ENCODE results near the gene RS1. TPM values are rescaled to one million over a fixed set of nuclear protein-coding genes. Genes with fewer than 3 reads are reported as not detected.

Gene RS1
- not detected for total RNA-seq
- not detected for total RNA-seq (2013)
- total RNA-seq = 0 reads per million in 29 experiments

GRCh38 chrX:18672008-18672407 is at the start of gene RS1:
TSS of gene RS1 (minus strand) at chrX:18672108. CDS start at chrX:18672068, 40 bp downstream.
- POLR2A ChIA-PET = no interaction called here

GRCh38 chrX:18719852-18720251 is 47.9 kb upstream of the RS1 start:
- H3K27ac Mint-ChIP-seq = no peak overlapping the region
- peaks cover 5 to 9% of the 10 kb centered on the region in 2 donors for H3K27me3 Mint-ChIP-seq
- H3K4me3 Mint-ChIP-seq = no peak overlapping the region
- H3K4me3 ChIP-seq (ENCODE audit: control insufficient read depth in 1 of 2, extremely low read depth in 1 of 2, low read length in 1 of 2) = no peak overlapping the region
- H3K4me1 Mint-ChIP-seq = peaks cover 0 to 2% (median 1%) of the 10 kb centered on the region in 3 donors
- H3K9me3 ChIP-seq = no peaks in the 10 kb centered on the region
- DNase-seq = no peak
- no peaks in the 10 kb centered on the region for H3K27me3 ChIP-seq (replicated peaks in 1 of 2; ENCODE audit: control insufficient read depth in 2 of 2, extremely low read depth in 1 of 2, insufficient read depth in 2 of 2, low read length in 1 of 2)
- H3K36me3 ChIP-seq (ENCODE audit: control insufficient read depth in 2 of 2, extremely low read depth in 1 of 2, insufficient read depth in 1 of 2, low read length in 1 of 2) = no peaks in the 10 kb centered on the region
- no peaks in the 10 kb centered on the region for H3K4me1 ChIP-seq (ENCODE audit: control insufficient read depth in 1 of 2, extremely low read depth in 1 of 2, insufficient read depth in 2 of 2, low read length in 2 of 2)
- H3K27ac ChIP-seq (ENCODE audit: low read length) = no peak overlapping the region
- no peak for ATAC-seq (replicated peaks in 1 of 4)
- no CpG with 5 or more reads among the region's 4 CpGs for WGBS (ENCODE audit: insufficient coverage)
- H3K9me3 Mint-ChIP-seq = no peaks in the 10 kb centered on the region
- CTCF ChIA-PET = no interaction called here
- POLR2A ChIA-PET = no interaction called here
- no peaks in the 10 kb centered on the region for H3K36me3 Mint-ChIP-seq

More at GRCh38 chrX:18672008-18672407, at the start of gene RS1:
- no peak for ATAC-seq (replicated peaks in 1 of 4)
- H3K27me3 ChIP-seq (replicated peaks in 1 of 2; ENCODE audit: control insufficient read depth in 2 of 2, extremely low read depth in 1 of 2, insufficient read depth in 2 of 2, low read length in 1 of 2) = no peaks in the 10 kb centered on the region
- Mint-ChIP-seq H3K27ac (no peak within 1 kb of the TSS), H3K9me3 (no peaks in the 10 kb centered on the region), H3K4me1 (peaks cover 7 to 19% (median 11%) of the 10 kb centered on the region in 3 donors), H3K27me3 (no peaks in the 10 kb centered on the region), H3K36me3 (no peaks in the 10 kb centered on the region), H3K4me3 (peak within 1 kb of the TSS in 1 of 3 donors; percentile 30)
- no peak within 1 kb of the TSS for H3K4me3 ChIP-seq (ENCODE audit: control insufficient read depth in 1 of 2, extremely low read depth in 1 of 2, low read length in 1 of 2)
- no peaks in the 10 kb centered on the region for H3K9me3 ChIP-seq
- no peak within 1 kb of the TSS for H3K27ac ChIP-seq (ENCODE audit: low read length)
- DNase-seq = no peak
- H3K36me3 ChIP-seq (ENCODE audit: control insufficient read depth in 2 of 2, extremely low read depth in 1 of 2, insufficient read depth in 1 of 2, low read length in 1 of 2) = no peaks in the 10 kb centered on the region
- peaks cover 0 to 5% of the 10 kb centered on the region in 2 experiments for H3K4me1 ChIP-seq (ENCODE audit: control insufficient read depth in 1 of 2, extremely low read depth in 1 of 2, insufficient read depth in 2 of 2, low read length in 2 of 2)
- CTCF ChIA-PET = no interaction called here
- 100% methylated on average over 3 of the region's 10 CpGs for WGBS (ENCODE audit: insufficient coverage)

- Mint-ChIP-seq H3K4me3 (no peak overlapping the region), H3K27me3 (peaks cover 0 to 5% of the 10 kb centered on the region in 2 donors), H3K36me3 (no peaks in the 10 kb centered on the region), H3K27ac (no peak overlapping the region), H3K4me1 (no peaks in the 10 kb centered on the region), H3K9me3 (no peaks in the 10 kb centered on the region)
- Histone ChIP-seq H3K36me3 (ENCODE audit: control insufficient read depth in 2 of 2, extremely low read depth in 1 of 2, insufficient read depth in 1 of 2, low read length in 1 of 2) (no peaks in the 10 kb centered on the region), H3K9me3 (no peaks in the 10 kb centered on the region), H3K27me3 (replicated peaks in 1 of 2; ENCODE audit: control insufficient read depth in 2 of 2, extremely low read depth in 1 of 2, insufficient read depth in 2 of 2, low read length in 1 of 2) (no peaks in the 10 kb centered on the region), H3K4me3 (ENCODE audit: control insufficient read depth in 1 of 2, extremely low read depth in 1 of 2, low read length in 1 of 2) (no peak overlapping the region), H3K27ac (ENCODE audit: low read length) (no peak overlapping the region), H3K4me1 (ENCODE audit: control insufficient read depth in 1 of 2, extremely low read depth in 1 of 2, insufficient read depth in 2 of 2, low read length in 2 of 2) (peaks cover 0 to 2% of the 10 kb centered on the region in 2 experiments)
- POLR2A ChIA-PET = no interaction called here
- 67% methylated on average over 6 of the region's 9 CpGs for WGBS (ENCODE audit: insufficient coverage)
- no peak for DNase-seq
- CTCF ChIA-PET = no interaction called here
- no peak for ATAC-seq (replicated peaks in 1 of 4)
These were observed 43.0 kb upstream of the RS1 start for GRCh38 chrX:18714910-18715309.

GRCh38 chrX:18709833-18710232 is 37.9 kb upstream of the RS1 start:
- ATAC-seq (replicated peaks in 1 of 4) (no peak), DNase-seq (no peak)
- Histone ChIP-seq H3K27ac (ENCODE audit: low read length) (no peak overlapping the region), H3K4me3 (ENCODE audit: control insufficient read depth in 1 of 2, extremely low read depth in 1 of 2, low read length in 1 of 2) (no peak overlapping the region), H3K36me3 (ENCODE audit: control insufficient read depth in 2 of 2, extremely low read depth in 1 of 2, insufficient read depth in 1 of 2, low read length in 1 of 2) (no peaks in the 10 kb centered on the region), H3K9me3 (no peaks in the 10 kb centered on the region), H3K27me3 (replicated peaks in 1 of 2; ENCODE audit: control insufficient read depth in 2 of 2, extremely low read depth in 1 of 2, insufficient read depth in 2 of 2, low read length in 1 of 2) (no peaks in the 10 kb centered on the region), H3K4me1 (ENCODE audit: control insufficient read depth in 1 of 2, extremely low read depth in 1 of 2, insufficient read depth in 2 of 2, low read length in 2 of 2) (peaks cover 0 to 4% of the 10 kb centered on the region in 2 experiments)
- WGBS (ENCODE audit: insufficient coverage) = no CpG with 5 or more reads among the region's 3 CpGs
- Mint-ChIP-seq H3K27me3 (peaks cover 3 to 4% of the 10 kb centered on the region in 2 donors), H3K36me3 (no peaks in the 10 kb centered on the region), H3K4me3 (no peak overlapping the region), H3K27ac (no peak overlapping the region), H3K4me1 (peaks cover 0 to 2% (median 0%) of the 10 kb centered on the region in 3 donors), H3K9me3 (no peaks in the 10 kb centered on the region)
- POLR2A ChIA-PET = no interaction called here
- CTCF ChIA-PET = no interaction called here

- peaks cover 3 to 4% of the 10 kb centered on the region in 2 donors for H3K27me3 Mint-ChIP-seq
- ChIA-PET CTCF (no interaction called here), POLR2A (no interaction called here)
- Histone ChIP-seq H3K9me3 (no peaks in the 10 kb centered on the region), H3K27ac (ENCODE audit: low read length) (no peak within 1 kb of the TSS), H3K27me3 (replicated peaks in 1 of 2; ENCODE audit: control insufficient read depth in 2 of 2, extremely low read depth in 1 of 2, insufficient read depth in 2 of 2, low read length in 1 of 2) (no peaks in the 10 kb centered on the region), H3K4me1 (ENCODE audit: control insufficient read depth in 1 of 2, extremely low read depth in 1 of 2, insufficient read depth in 2 of 2, low read length in 2 of 2) (peaks cover 0 to 2% of the 10 kb centered on the region in 2 experiments), H3K4me3 (ENCODE audit: control insufficient read depth in 1 of 2, extremely low read depth in 1 of 2, low read length in 1 of 2) (no peak within 1 kb of the TSS), H3K36me3 (ENCODE audit: control insufficient read depth in 2 of 2, extremely low read depth in 1 of 2, insufficient read depth in 1 of 2, low read length in 1 of 2) (no peaks in the 10 kb centered on the region)
- peaks cover 0 to 2% (median 0%) of the 10 kb centered on the region in 3 donors for H3K4me1 Mint-ChIP-seq
- no peak within 1 kb of the TSS for H3K4me3 Mint-ChIP-seq
- H3K36me3 Mint-ChIP-seq = no peaks in the 10 kb centered on the region
- H3K9me3 Mint-ChIP-seq = no peaks in the 10 kb centered on the region
- WGBS (ENCODE audit: insufficient coverage) = no CpG with 5 or more reads among the region's 8 CpGs
- DNase-seq (no peak), ATAC-seq (replicated peaks in 1 of 4) (no peak)
- no peak within 1 kb of the TSS for H3K27ac Mint-ChIP-seq
These were observed 35.6 kb upstream of the RS1 start, which contains the start of gene PPEF1 for GRCh38 chrX:18707426-18708049. TSS of gene PPEF1 (plus strand) at chrX:18707645. CDS start at chrX:18707781, 136 bp downstream.

- no peak overlapping the region for H3K4me3 Mint-ChIP-seq
- Histone ChIP-seq H3K36me3 (ENCODE audit: control insufficient read depth in 2 of 2, extremely low read depth in 1 of 2, insufficient read depth in 1 of 2, low read length in 1 of 2) (no peaks in the 10 kb centered on the region), H3K27ac (ENCODE audit: low read length) (no peak overlapping the region), H3K4me1 (ENCODE audit: control insufficient read depth in 1 of 2, extremely low read depth in 1 of 2, insufficient read depth in 2 of 2, low read length in 2 of 2) (peaks cover 0 to 1% of the 10 kb centered on the region in 2 experiments), H3K4me3 (ENCODE audit: control insufficient read depth in 1 of 2, extremely low read depth in 1 of 2, low read length in 1 of 2) (no peak overlapping the region), H3K9me3 (no peaks in the 10 kb centered on the region), H3K27me3 (replicated peaks in 1 of 2; ENCODE audit: control insufficient read depth in 2 of 2, extremely low read depth in 1 of 2, insufficient read depth in 2 of 2, low read length in 1 of 2) (no peaks in the 10 kb centered on the region)
- H3K4me1 Mint-ChIP-seq = peaks cover 0 to 1% (median 0%) of the 10 kb centered on the region in 3 donors
- H3K27ac Mint-ChIP-seq = no peak overlapping the region
- H3K9me3 Mint-ChIP-seq = no peaks in the 10 kb centered on the region
- WGBS (ENCODE audit: insufficient coverage) = no CpG with 5 or more reads among the region's 12 CpGs
- POLR2A ChIA-PET = no interaction called here
- ATAC-seq (replicated peaks in 1 of 4) (no peak), DNase-seq (no peak)
- H3K27me3 Mint-ChIP-seq = peaks cover 5 to 8% of the 10 kb centered on the region in 2 donors
- CTCF ChIA-PET = no interaction called here
- H3K36me3 Mint-ChIP-seq = no peaks in the 10 kb centered on the region
These were observed 30.7 kb upstream of the RS1 start for GRCh38 chrX:18702362-18703195.

All from T-cell (primary cell).